ENCODE measurements around the gene HBD.

DNA sequence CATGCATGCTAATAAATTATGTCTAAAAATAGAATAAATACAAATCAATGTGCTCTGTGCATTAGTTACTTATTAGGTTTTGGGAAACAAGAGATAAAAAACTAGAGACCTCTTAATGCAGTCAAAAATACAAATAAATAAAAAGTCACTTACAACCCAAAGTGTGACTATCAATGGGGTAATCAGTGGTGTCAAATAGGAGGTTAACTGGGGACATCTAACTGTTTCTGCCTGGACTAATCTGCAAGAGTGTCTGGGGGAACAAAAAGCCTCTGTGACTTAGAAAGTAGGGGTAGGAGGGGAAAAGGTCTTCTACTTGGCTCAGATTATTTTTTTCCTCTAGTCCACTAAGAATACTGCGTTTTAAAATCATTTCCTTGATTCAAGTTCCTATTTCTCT is 6.6 kb downstream of the HBD start:
- TF ChIP-seq POLR2A (IDR thresholded peaks at IDR 0.05; ENCODE audit: low read depth, low read length), result no peak
- TF ChIP-seq TAF1 (IDR thresholded peaks at IDR 0.05; ENCODE audit: low read depth, low read length), result no peak
- no peak for TF ChIP-seq POLR2AphosphoS5 (IDR thresholded peaks at IDR 0.05; ENCODE audit: low read depth, low read length)
- TF ChIP-seq POU2F2 (IDR thresholded peaks at IDR 0.05; ENCODE audit: low read depth, low read length), result no peak
- TF ChIP-seq PAX5 (IDR thresholded peaks at IDR 0.05; ENCODE audit: insufficient read depth, low read length, severe bottlenecking), result no peak

All from GM12891 (cell line).